ENCODE data around the gene PPP2R3B.

Gene PPP2R3B

GRCh38 chrX:292900-293897 is 93.5 kb downstream of the PPP2R3B start:
- no peak for DNase-seq

GRCh38 chrX:291411-291901 is 95.3 kb downstream of the PPP2R3B start:
- DNase-seq, result no peak

GRCh38 chrX:290476-291166 is 96.1 kb downstream of the PPP2R3B start:
- DNase-seq, result no peak

- no peak for DNase-seq
Measured at GRCh38 chrX:288561-288991, 98.1 kb downstream of the PPP2R3B start.

- DNase-seq, result no peak
Measured at GRCh38 chrX:287670-288069, 99.0 kb downstream of the PPP2R3B start.

GRCh38 chrX:285076-285677 is 101.5 kb downstream of the PPP2R3B start:
- no peak for DNase-seq
